K562 (cell line): ENCODE results near the gene ADK. TPM values are rescaled to one million over a fixed set of nuclear protein-coding genes. Genes with fewer than 3 reads are reported as not detected.

Experiments used
- ATAC-seq: fragments of 200-7000 bp; cut with Tn5 transposase; 3 replicates; pipeline ENCODE4 v1.9.1; 2020; ENCODE audit warnings: moderate library complexity
- BruUV-seq: library from RNA; stranded (reverse); fragments of 400-500 nt; replicated peaks from 2 replicates; lab custom pipeline; 2021; lab: Mats Ljungman, UMichigan
- CTCF ChIA-PET: fragments of 300-600 bp; formaldehyde crosslinking; extraction: SDS; loops from one replicate; lab custom pipeline; 2021; ENCODE audit warnings: low intra/inter-chr PET ratio; lab: Yijun Ruan, JAX
- POLR2A ChIA-PET: fragments of 300-600, 350-650 bp; sonication (Branson Sonifier 250); formaldehyde crosslinking; extraction: SDS; loops from one replicate; lab custom pipeline; 2021; ENCODE audit warnings: antibody characterized with exemption, inconsistent platforms; lab: Yijun Ruan, JAX
- DNase-seq, 4 experiments: peaks; one replicate each; pipeline versions ENCODE4 v3.0.0 to v3.0.0-alpha.2; 2011 to 2018; ENCODE audit warnings: low spot score in 3 of 4, mixed read lengths in 3 of 4; ENCODE audit errors: extremely low read depth in 1 of 4
- FAIRE-seq: peaks from 2 replicates; lab custom pipeline; 2011; peaks lifted over from hg19 to GRCh38; lab: Jason Lieb, UNC
- H2AFZ ChIP-seq: 2 replicates; pipeline ENCODE4 v1.6.0; 2011; ENCODE audit warnings: low read depth, low read length, control low read depth, inconsistent platforms
- H3K27ac ChIP-seq: fragments of 200-600 bp; 3 replicates; pipeline ENCODE4 v1.8.0; 2011; ENCODE audit warnings: low read depth, mild to moderate bottlenecking, control low read depth, inconsistent platforms, low read length, moderate library complexity, mixed read lengths; ENCODE audit errors: extremely low read depth
- H3K27me3 ChIP-seq, 2 experiments: fragments of 300-600 bp in 1 of 2; 2 replicates in 1 of 2; 3 replicates in 1 of 2; pipeline versions ENCODE4 v1.6.0 to v1.8.0; 2011; ENCODE audit warnings: inconsistent platforms in 2 of 2, low read length in 2 of 2, mild to moderate bottlenecking in 1 of 2, mixed read lengths in 1 of 2, moderate library complexity in 1 of 2; ENCODE audit not compliant: control insufficient read depth in 2 of 2, insufficient read depth in 2 of 2
- H3K36me3 ChIP-seq: fragments of 300-600 bp; 3 replicates; pipeline ENCODE4 v1.8.0; 2011; ENCODE audit warnings: mild to moderate bottlenecking, low read length, inconsistent platforms; ENCODE audit not compliant: control insufficient read depth, insufficient read depth
- H3K4me1 ChIP-seq, 2 experiments: fragments of 200-600 bp in 1 of 2; replicated peaks in 1 of 2; 2 replicates in 1 of 2; 3 replicates in 1 of 2; pipeline versions ENCODE4 v1.5.1 to v1.8.0; 2011; ENCODE audit warnings: inconsistent platforms in 2 of 2, low read length in 2 of 2, mild to moderate bottlenecking in 1 of 2, mixed read lengths in 1 of 2, moderate library complexity in 1 of 2; ENCODE audit not compliant: control insufficient read depth in 2 of 2, insufficient read depth in 2 of 2
- H3K4me2 ChIP-seq: 2 replicates; pipeline ENCODE4 v1.6.1; 2011; ENCODE audit warnings: low read length, control low read depth, inconsistent platforms, mixed read lengths; ENCODE audit not compliant: insufficient read depth
- H3K4me3 ChIP-seq: fragments of 200-600 bp; sonication (generic), shearing (Covaris generic); 2 replicates; pipeline ENCODE4 v1.5.1; 2016; ENCODE audit warnings: control low read depth, inconsistent platforms
- H3K79me2 ChIP-seq: fragments of 200-600 bp; 3 replicates; pipeline ENCODE4 v1.8.0; 2011; ENCODE audit warnings: low read length, inconsistent platforms; ENCODE audit not compliant: control insufficient read depth, insufficient read depth
- H3K9ac ChIP-seq, 2 experiments: 2 replicates each; pipeline versions ENCODE4 v1.6.0 to v1.6.1; 2011; ENCODE audit warnings: low read depth in 2 of 2, low read length in 2 of 2, control low read depth in 1 of 2, inconsistent platforms in 1 of 2, mild to moderate bottlenecking in 1 of 2, mixed read lengths in 1 of 2; ENCODE audit not compliant: insufficient read depth in 1 of 2
- H3K9me1 ChIP-seq: one replicate; pipeline ENCODE4 v1.6.0; 2011; ENCODE audit warnings: inconsistent platforms, mild to moderate bottlenecking, low read length, moderate library complexity; ENCODE audit not compliant: control insufficient read depth, insufficient read depth
- H3K9me3 ChIP-seq: replicated peaks from 2 replicates; pipeline ENCODE4 v1.5.1; 2011; ENCODE audit warnings: low read depth, low read length, inconsistent platforms; ENCODE audit not compliant: control insufficient read depth, insufficient read depth
- H4K20me1 ChIP-seq: replicated peaks from 2 replicates; pipeline ENCODE4 v1.6.1; 2011; ENCODE audit warnings: low read length, inconsistent platforms, mixed read lengths; ENCODE audit not compliant: control insufficient read depth, insufficient read depth
- ARID1B ChIP-seq: fragments of 450-650 bp; IDR thresholded peaks from 2 replicates; pipeline ENCODE4 v1.6.1; 2016; ENCODE audit warnings: antibody characterized with exemption, mild to moderate bottlenecking, inconsistent platforms
- HDGF ChIP-seq: fragments of 450-650 bp; IDR thresholded peaks from 2 replicates; pipeline ENCODE4 v1.6.1; 2016
- IRF1 ChIP-seq: sonication (generic); formaldehyde crosslinking; IDR thresholded peaks from 2 replicates; pipeline ENCODE4 v1.8.0; 2022; ENCODE audit warnings: missing genetic modification reagents, mild to moderate bottlenecking, borderline replicate concordance
- NR3C1 ChIP-seq: sonication (generic); formaldehyde crosslinking; IDR thresholded peaks from 2 replicates; pipeline ENCODE4 v1.8.1; 2022; ENCODE audit warnings: missing genetic modification reagents
- PCBP1 ChIP-seq: fragments of 200-400 bp; formaldehyde crosslinking; IDR thresholded peaks from 2 replicates; pipeline ENCODE4 v1.6.1; 2018; ENCODE audit warnings: mild to moderate bottlenecking, low read depth, low read length; ENCODE audit not compliant: poor library complexity, severe bottlenecking
- RBM15 ChIP-seq: fragments of 200-400 bp; formaldehyde crosslinking; IDR thresholded peaks from 2 replicates; pipeline ENCODE4 v1.6.1; 2018; ENCODE audit warnings: mild to moderate bottlenecking, low read length, moderate library complexity; ENCODE audit not compliant: insufficient read depth
- RBM22 ChIP-seq: fragments of 200-400 bp; formaldehyde crosslinking; IDR thresholded peaks from 2 replicates; pipeline ENCODE4 v1.6.1; 2018; ENCODE audit warnings: low read length, low read depth; ENCODE audit not compliant: poor library complexity, severe bottlenecking
- SRSF7 ChIP-seq: fragments of 200-400 bp; formaldehyde crosslinking; optimal IDR thresholded peaks from 2 replicates; pipeline ENCODE3; 2017; ENCODE audit warnings: mild to moderate bottlenecking, low read depth, low read length
- ZFP36 ChIP-seq: fragments of 150-350 bp; IDR thresholded peaks from 2 replicates; pipeline ENCODE4 v1.6.1; 2018; ENCODE audit warnings: low read length, low read depth; ENCODE audit not compliant: partially characterized antibody
- ZNF316 ChIP-seq: fragments of 450-650 bp; IDR thresholded peaks from 2 replicates; pipeline ENCODE4 v1.6.1; 2016
- in situ Hi-C: fragments of 300-500 bp; cut with MboI; formaldehyde crosslinking; loops from 4 replicates; pipeline ENCODE4 v1.15.0; 2018; ENCODE audit warnings: inconsistent platforms, mixed read lengths
- intact Hi-C: fragments of 100-400 bp; cut with micrococcal nuclease; formaldehyde crosslinking; loops from 2 replicates; pipeline ENCODE4 v1.14.2; 2022
- polyA plus RNA-seq, 8 experiments: library from polyadenylated mRNA; depleted of rRNA in 4 of 8; stranded (reverse) in 5 of 8; unstranded in 3 of 8; fragments of >200 nt; fragmentation: Nextera tagmentation in 2 of 8; fragmentation: Illumina TruSeq in 1 of 8; extraction: Ambion mirVana in 2 of 8; extraction: Trizol in 1 of 8; gene quantifications; 2 replicates each; pipeline versions ENCODE4 v1.2.1 to v1.2.3, GENCODE V29; 2011 to 2014; ENCODE audit warnings: inconsistent platforms in 1 of 8, missing spikeins in 1 of 8
- total RNA-seq, 7 experiments: library from RNA; depleted of rRNA in 6 of 7; stranded (reverse); fragments of >200 nt in 6 of 7; fragmentation: Illumina TruSeq in 2 of 7; extraction: Trizol in 2 of 7; gene quantifications; 2 replicates each; pipeline versions ENCODE4 v1.2.1 to v1.2.3, GENCODE V29; 2011 to 2021; ENCODE audit warnings: low replicate concordance in 1 of 7

Gene ADK
- total and polyA plus RNA-seq, 9 of the 15 experiments (the other 6 are each of a cell fraction or from before 2014, with no cell fraction given) = 54.2 to 97.8 (median 73.6) TPM

- no peak for TF ChIP-seq IRF1 (CRISPR knock-in tag)
Measured at GRCh38 chr10:74486659-74487058, 335.6 kb downstream of the ADK start (continued).

GRCh38 chr10:74488907-74489306 lies 337.9 kb downstream of the ADK start:
- no TSS peak for BruUV-seq
- POLR2A ChIA-PET = no interaction called here

More at GRCh38 chr10:74488907-74489306, 337.9 kb downstream of the ADK start:
- H2AFZ ChIP-seq = no peak overlapping the region
- H3K27ac ChIP-seq = no peak overlapping the region
- TF ChIP-seq HDGF (no peak), ZFP36 (no peak), NR3C1 (CRISPR knock-in tag) (no peak), ZNF316 (no peak), RBM22 (no peak), PCBP1 (no peak), RBM15 (no peak), ARID1B (no peak), SRSF7 (no peak)
- no peak overlapping the region for H3K4me2 ChIP-seq
- H3K9me1 ChIP-seq = no peaks in the 10 kb centered on the region
- no peak for FAIRE-seq
- in situ Hi-C loops = no loop called here
- no peaks in the 10 kb centered on the region for H4K20me1 ChIP-seq
- no peak overlapping the region for H3K9ac ChIP-seq
- intact Hi-C loops = no loop called here
- no peaks in the 10 kb centered on the region for H3K36me3 ChIP-seq
- no peak overlapping the region for H3K4me3 ChIP-seq
- CTCF ChIA-PET = no interaction called here
- no peak for DNase-seq
- H3K79me2 ChIP-seq = no peaks in the 10 kb centered on the region
- H3K4me1 ChIP-seq = no peaks in the 10 kb centered on the region
- ATAC-seq = no peak
- no peaks in the 10 kb centered on the region for H3K27me3 ChIP-seq
- H3K9me3 ChIP-seq = no peaks in the 10 kb centered on the region
